ENCODE measurements around the gene LAMB2. TPM values are rescaled to one million over a fixed set of nuclear protein-coding genes. Genes with fewer than 3 reads are reported as not detected.

The LAMB2 gene
- total RNA-seq, 1 experiment from 2014 or later: 118 TPM

GRCh38 chr3:49132437-49133225, at the start of gene LAMB2 (continued):
- TF ChIP-seq TCF7 (CRISPR knock-in tag; IDR thresholded peaks at IDR 0.05; ENCODE audit: low read depth): no peak

DNA sequence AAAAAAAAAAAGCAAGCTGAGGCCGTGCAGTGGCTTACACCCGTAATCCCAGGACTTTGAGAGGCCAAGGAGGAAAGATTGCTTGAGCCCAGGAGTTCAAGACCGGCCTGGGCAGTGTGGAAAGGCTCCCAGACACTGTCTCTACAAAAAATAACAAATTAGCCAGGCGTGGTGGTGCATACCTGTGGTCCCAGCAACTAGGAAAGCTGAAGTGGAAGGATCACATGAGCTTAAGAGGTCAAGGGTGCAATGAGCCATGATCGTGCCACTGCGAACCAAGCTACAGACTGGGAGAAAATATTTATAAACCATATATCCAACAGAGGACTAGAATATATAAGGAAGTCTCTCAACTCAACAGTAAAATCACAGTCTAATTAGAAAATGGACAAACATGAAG, 48.5 kb upstream of the LAMB2 start:
- DNase-seq (ENCODE audit: low spot score) (no peak), ATAC-seq (no peak)
- Mint-ChIP-seq H3K36me3 (no peaks in the 10 kb centered on the region), H3K4me1 (no peaks in the 10 kb centered on the region), H3K27me3 (ENCODE audit: low read depth) (peaks cover 4% of the 10 kb centered on the region), H3K27ac (no peak overlapping the region), H3K4me3 (no peak overlapping the region), H3K9me3 (peaks cover 22% of the 10 kb centered on the region; the same call in 1 of the 2 replicates)
- TF ChIP-seq, protein P1, sequence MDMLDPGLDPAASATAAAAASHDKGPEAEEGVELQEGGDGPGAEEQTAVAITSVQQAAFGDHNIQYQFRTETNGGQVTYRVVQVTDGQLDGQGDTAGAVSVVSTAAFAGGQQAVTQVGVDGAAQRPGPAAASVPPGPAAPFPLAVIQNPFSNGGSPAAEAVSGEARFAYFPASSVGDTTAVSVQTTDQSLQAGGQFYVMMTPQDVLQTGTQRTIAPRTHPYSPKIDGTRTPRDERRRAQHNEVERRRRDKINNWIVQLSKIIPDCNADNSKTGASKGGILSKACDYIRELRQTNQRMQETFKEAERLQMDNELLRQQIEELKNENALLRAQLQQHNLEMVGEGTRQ (CRISPR knock-in tag; IDR thresholded peaks at IDR 0.05): no peak
- TF ChIP-seq CREB1 (CRISPR knock-in tag; IDR thresholded peaks at IDR 0.05) (no peak), NFYB (CRISPR knock-in tag; conservative IDR thresholded peaks at IDR 0.05; ENCODE audit: low read depth) (no peak), SMAD4 (CRISPR knock-in tag; IDR thresholded peaks at IDR 0.05) (no peak), PRRX2 (CRISPR knock-in tag; IDR thresholded peaks at IDR 0.05) (no peak), JAZF1 (CRISPR knock-in tag; IDR thresholded peaks at IDR 0.05) (no peak), ZNF396 (CRISPR knock-in tag; IDR thresholded peaks at IDR 0.05; ENCODE audit: borderline replicate concordance) (no peak), ZNF232 (CRISPR knock-in tag; IDR thresholded peaks at IDR 0.05) (no peak), ESRRA (CRISPR knock-in tag; IDR thresholded peaks at IDR 0.05; ENCODE audit: borderline replicate concordance) (no peak), ZNF671 (CRISPR knock-in tag; IDR thresholded peaks at IDR 0.05) (no peak), NFE2L1 (CRISPR knock-in tag; IDR thresholded peaks at IDR 0.05) (no peak), ZNF416 (CRISPR knock-in tag; IDR thresholded peaks at IDR 0.05) (no peak), OVOL2 (CRISPR knock-in tag; IDR thresholded peaks at IDR 0.05; ENCODE audit: borderline replicate concordance) (no peak), ATF3 (CRISPR knock-in tag; conservative IDR thresholded peaks at IDR 0.05) (no peak), NR3C1 (CRISPR knock-in tag; conservative IDR thresholded peaks at IDR 0.05; ENCODE audit: low read depth) (no peak), AR (CRISPR knock-in tag; IDR thresholded peaks at IDR 0.05) (no peak)
- TF ChIP-seq, protein P2, sequence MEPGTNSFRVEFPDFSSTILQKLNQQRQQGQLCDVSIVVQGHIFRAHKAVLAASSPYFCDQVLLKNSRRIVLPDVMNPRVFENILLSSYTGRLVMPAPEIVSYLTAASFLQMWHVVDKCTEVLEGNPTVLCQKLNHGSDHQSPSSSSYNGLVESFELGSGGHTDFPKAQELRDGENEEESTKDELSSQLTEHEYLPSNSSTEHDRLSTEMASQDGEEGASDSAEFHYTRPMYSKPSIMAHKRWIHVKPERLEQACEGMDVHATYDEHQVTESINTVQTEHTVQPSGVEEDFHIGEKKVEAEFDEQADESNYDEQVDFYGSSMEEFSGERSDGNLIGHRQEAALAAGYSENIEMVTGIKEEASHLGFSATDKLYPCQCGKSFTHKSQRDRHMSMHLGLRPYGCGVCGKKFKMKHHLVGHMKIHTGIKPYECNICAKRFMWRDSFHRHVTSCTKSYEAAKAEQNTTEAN (CRISPR knock-in tag; IDR thresholded peaks at IDR 0.05): no peak
- ChIA-PET POLR2A (no interaction called here), CTCF (interaction anchor here (0.8 to 3.3 kb wide), 2 partner anchors 10 to 24 kb away, joined by 3 to 19 read pairs; partner anchors contain the start of gene KLHDC8B)

- ChIA-PET CTCF (interaction anchor here (1.1 to 3.3 kb wide), 2 partner anchors 9 to 269 kb away, joined by 5 to 19 read pairs; partner anchors contain the start of gene KLHDC8B), POLR2A (no interaction called here)
- Mint-ChIP-seq H3K4me3 (no peak overlapping the region), H3K27ac (no peak overlapping the region), H3K27me3 (ENCODE audit: low read depth) (peaks cover 4% of the 10 kb centered on the region), H3K9me3 (peaks cover 22% of the 10 kb centered on the region; the same call in 1 of the 2 replicates), H3K36me3 (no peaks in the 10 kb centered on the region), H3K4me1 (no peaks in the 10 kb centered on the region)
- DNase-seq (ENCODE audit: low spot score): no peak
- ATAC-seq: no peak
- TF ChIP-seq JAZF1 (CRISPR knock-in tag; IDR thresholded peaks at IDR 0.05) (no peak), AR (CRISPR knock-in tag; IDR thresholded peaks at IDR 0.05) (no peak), NR2C2 (CRISPR knock-in tag; IDR thresholded peaks at IDR 0.05) (no peak), OVOL2 (CRISPR knock-in tag; IDR thresholded peaks at IDR 0.05; ENCODE audit: borderline replicate concordance) (no peak), HMGA2 (CRISPR knock-in tag; IDR thresholded peaks at IDR 0.05) (no peak), RELA (CRISPR knock-in tag; IDR thresholded peaks at IDR 0.05; ENCODE audit: borderline replicate concordance) (no peak), ZNF138 (CRISPR knock-in tag; conservative IDR thresholded peaks at IDR 0.05) (no peak), ZNF423 (CRISPR knock-in tag; IDR thresholded peaks at IDR 0.05) (no peak)
- TF ChIP-seq, protein P3, sequence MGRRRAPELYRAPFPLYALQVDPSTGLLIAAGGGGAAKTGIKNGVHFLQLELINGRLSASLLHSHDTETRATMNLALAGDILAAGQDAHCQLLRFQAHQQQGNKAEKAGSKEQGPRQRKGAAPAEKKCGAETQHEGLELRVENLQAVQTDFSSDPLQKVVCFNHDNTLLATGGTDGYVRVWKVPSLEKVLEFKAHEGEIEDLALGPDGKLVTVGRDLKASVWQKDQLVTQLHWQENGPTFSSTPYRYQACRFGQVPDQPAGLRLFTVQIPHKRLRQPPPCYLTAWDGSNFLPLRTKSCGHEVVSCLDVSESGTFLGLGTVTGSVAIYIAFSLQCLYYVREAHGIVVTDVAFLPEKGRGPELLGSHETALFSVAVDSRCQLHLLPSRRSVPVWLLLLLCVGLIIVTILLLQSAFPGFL (CRISPR knock-in tag; IDR thresholded peaks at IDR 0.05; ENCODE audit: borderline replicate concordance): no peak
These were observed 47.3 kb upstream of the LAMB2 start for GRCh38 chr3:49180116-49180515.
